K562 (cell line): Measurements from ENCODE around the gene TOR1AIP2. TPM values are rescaled to one million over a fixed set of nuclear protein-coding genes. Genes with fewer than 3 reads are reported as not detected.

Experiments
- BCL6 ChIP-seq: fragments of 250-450 bp; sonication (Bioruptor Pico); IDR thresholded peaks from 2 replicates; pipeline ENCODE4 v1.4.0; 2020
- CUX1 ChIP-seq: fragments of 200-800 bp; sonication (Bioruptor generic); IDR thresholded peaks from 2 replicates; pipeline ENCODE4 v1.6.1; 2016; ENCODE audit warnings: missing genetic modification characterization, missing compliant biosample characterization
- EZH2 ChIP-seq: IDR thresholded peaks from 2 replicates; pipeline ENCODE4 v1.6.1; 2012; ENCODE audit warnings: low read depth, mild to moderate bottlenecking, inconsistent platforms, low read length, borderline replicate concordance
- GTF3C2 ChIP-seq: IDR thresholded peaks from 3 replicates; pipeline ENCODE4 v1.6.1; 2011; ENCODE audit warnings: borderline replicate concordance, mild to moderate bottlenecking, moderate library complexity; ENCODE audit not compliant: insufficient read length; ENCODE audit errors: extremely low read depth
- THRAP3 ChIP-seq: fragments of 450-650 bp; IDR thresholded peaks from 2 replicates; pipeline ENCODE4 v1.6.1; 2016; ENCODE audit warnings: mild to moderate bottlenecking, inconsistent platforms, borderline replicate concordance
- TOE1 ChIP-seq, 2 experiments: fragments of 450-650 bp in 1 of 2; sonication (generic) in 1 of 2; formaldehyde crosslinking in 1 of 2; IDR thresholded peaks; 2 replicates each; pipeline versions ENCODE4 v1.7.1 to v1.8.0; 2016 to 2022; ENCODE audit warnings: borderline replicate concordance in 2 of 2, mild to moderate bottlenecking in 2 of 2, antibody characterized with exemption in 1 of 2, inconsistent platforms in 1 of 2, low read depth in 1 of 2, missing genetic modification reagents in 1 of 2, moderate library complexity in 1 of 2
- TSHZ1 ChIP-seq: fragments of 250-450 bp; sonication (Bioruptor Pico); IDR thresholded peaks from 2 replicates; pipeline ENCODE4 v1.4.0; 2020; ENCODE audit warnings: mild to moderate bottlenecking, moderate library complexity
- WHSC1 ChIP-seq: IDR thresholded peaks from one replicate; pipeline ENCODE4 v1.6.1; 2012; ENCODE audit warnings: low read length, control low read depth, inconsistent platforms
- ZC3H8 ChIP-seq: fragments of 450-650 bp; IDR thresholded peaks from 2 replicates; pipeline ENCODE4 v1.6.1; 2017
- ZHX1 ChIP-seq: fragments of 150-350 bp; conservative IDR thresholded peaks from 2 replicates; pipeline ENCODE4 v1.6.1; 2014; ENCODE audit warnings: low read length
- ZNF561 ChIP-seq: fragments of 450-650 bp; formaldehyde crosslinking; conservative IDR thresholded peaks from 2 replicates; pipeline ENCODE4 v1.4.0; 2020; ENCODE audit warnings: mild to moderate bottlenecking, moderate library complexity
- polyA plus RNA-seq, 8 experiments: library from polyadenylated mRNA; depleted of rRNA in 4 of 8; stranded (reverse) in 5 of 8; unstranded in 3 of 8; fragments of >200 nt; fragmentation: Nextera tagmentation in 2 of 8; fragmentation: Illumina TruSeq in 1 of 8; extraction: Ambion mirVana in 2 of 8; extraction: Trizol in 1 of 8; gene quantifications; 2 replicates each; pipeline versions ENCODE4 v1.2.1 to v1.2.3, GENCODE V29; 2011 to 2014; ENCODE audit warnings: inconsistent platforms in 1 of 8, missing spikeins in 1 of 8
- total RNA-seq, 7 experiments: library from RNA; depleted of rRNA in 6 of 7; stranded (reverse); fragments of >200 nt in 6 of 7; fragmentation: Illumina TruSeq in 2 of 7; extraction: Trizol in 2 of 7; gene quantifications; 2 replicates each; pipeline versions ENCODE4 v1.2.1 to v1.2.3, GENCODE V29; 2011 to 2021; ENCODE audit warnings: low replicate concordance in 1 of 7

TOR1AIP2 gene
- total and polyA plus RNA-seq, 9 of the 15 experiments (the other 6 are each of a cell fraction or from before 2014, with no cell fraction given): 16.7 to 122 (median 41.4) TPM

DNA sequence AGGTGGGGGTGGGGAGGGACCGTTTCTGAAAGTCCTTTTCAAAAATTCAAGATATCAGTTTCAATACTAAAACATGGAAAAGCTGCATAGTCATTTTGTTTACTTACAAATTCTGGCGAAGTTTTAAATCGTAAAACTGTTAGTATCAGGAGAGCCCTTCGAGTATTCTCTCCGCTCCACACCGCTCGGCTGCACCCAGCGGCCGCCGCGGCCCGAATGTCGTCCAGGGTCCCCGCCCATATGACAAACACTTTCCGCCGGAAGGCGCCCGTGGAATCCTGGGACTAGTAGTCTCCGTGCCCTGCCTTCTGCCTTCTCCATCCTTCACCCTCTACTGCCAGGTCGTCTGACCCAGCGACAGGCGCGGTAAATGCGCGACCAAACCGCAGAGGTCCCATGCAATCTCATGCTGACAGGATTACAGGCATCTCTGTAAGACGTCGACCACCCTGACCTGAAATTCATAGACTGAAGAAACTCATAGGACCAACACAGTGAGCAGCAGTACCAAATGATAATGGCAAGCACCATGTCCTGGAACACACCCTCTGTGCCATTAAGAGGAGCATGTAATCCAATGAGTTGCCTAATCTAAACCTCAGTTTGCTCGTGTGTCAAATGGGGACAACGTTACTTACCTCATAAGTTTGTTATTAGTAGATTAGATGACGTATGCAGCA, at the start of gene TOR1AIP2 (continued):
- TF ChIP-seq CUX1 (no peak), TOE1 (IDR thresholded peaks at IDR 0.05; ENCODE audit: borderline replicate concordance) (no peak), TOE1 (CRISPR knock-in tag; IDR thresholded peaks at IDR 0.05; ENCODE audit: borderline replicate concordance, low read depth) (peak; percentile 85; the same call in 1 of the 2 replicates), ZHX1 (no peak), ZC3H8 (peak; percentile 63; the same call in 1 of the 2 replicates), GTF3C2 (no peak), BCL6 (no peak), THRAP3 (no peak), EZH2 (no peak), ZNF561 (CRISPR knock-in tag) (no peak), WHSC1 (no peak), TSHZ1 (CRISPR knock-in tag) (no peak)
